SIG-M5 treated with dmso at 0.1 percent for 504 hours (cell line): ENCODE data around the gene SETBP1.

Experiments used
- DNase-seq: peaks from one replicate; lab custom pipeline; 2025; ENCODE audit not compliant: unreplicated experiment; lab: John Stamatoyannopoulos, UW

The SETBP1 gene

DNA sequence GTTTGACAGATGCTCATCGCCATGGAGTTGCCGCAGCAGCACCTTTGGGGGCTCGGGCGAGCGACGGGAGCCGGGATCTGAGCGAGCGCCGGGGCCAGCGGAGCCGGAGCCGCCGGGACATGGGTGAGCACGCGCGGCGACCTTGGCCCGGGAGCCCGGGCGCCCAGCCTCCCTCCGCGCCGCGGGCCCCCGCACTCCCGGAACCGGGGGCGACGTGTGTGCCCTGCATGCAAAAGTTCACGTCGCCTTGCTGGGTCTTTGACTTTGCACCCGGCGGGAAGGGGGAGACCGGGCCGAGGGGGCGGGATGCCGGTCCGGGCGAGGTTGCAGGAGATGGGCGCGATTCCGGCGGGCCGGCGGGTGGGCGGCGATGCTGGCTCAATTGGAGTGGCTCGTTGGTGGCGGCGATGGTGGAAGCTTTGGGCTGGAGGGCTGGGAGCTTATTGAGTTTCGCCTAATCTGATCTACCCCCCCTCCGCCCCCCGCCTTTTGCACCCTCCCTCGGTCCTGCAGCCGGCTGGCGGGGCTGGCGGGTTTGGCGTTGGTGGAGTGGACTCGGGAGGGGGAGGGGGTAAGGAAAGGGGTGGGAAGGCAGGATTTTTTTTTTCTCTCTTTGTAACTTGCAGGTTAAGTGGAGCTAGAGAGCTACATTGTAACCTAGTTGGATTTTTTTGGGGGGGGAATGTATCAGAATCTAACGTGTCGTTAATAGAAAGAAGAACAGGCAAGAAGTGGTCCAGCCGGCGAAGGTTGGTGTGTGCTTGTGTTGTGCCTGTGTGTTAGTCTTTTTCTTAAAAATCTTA lies at the start of gene SETBP1:
Gene SETBP1, plus strand, starts transcription at position 616 of the 803 bp plus-strand sequence. CDS start 20,459 bp downstream, outside the sequence.
- no peak for DNase-seq

DNA sequence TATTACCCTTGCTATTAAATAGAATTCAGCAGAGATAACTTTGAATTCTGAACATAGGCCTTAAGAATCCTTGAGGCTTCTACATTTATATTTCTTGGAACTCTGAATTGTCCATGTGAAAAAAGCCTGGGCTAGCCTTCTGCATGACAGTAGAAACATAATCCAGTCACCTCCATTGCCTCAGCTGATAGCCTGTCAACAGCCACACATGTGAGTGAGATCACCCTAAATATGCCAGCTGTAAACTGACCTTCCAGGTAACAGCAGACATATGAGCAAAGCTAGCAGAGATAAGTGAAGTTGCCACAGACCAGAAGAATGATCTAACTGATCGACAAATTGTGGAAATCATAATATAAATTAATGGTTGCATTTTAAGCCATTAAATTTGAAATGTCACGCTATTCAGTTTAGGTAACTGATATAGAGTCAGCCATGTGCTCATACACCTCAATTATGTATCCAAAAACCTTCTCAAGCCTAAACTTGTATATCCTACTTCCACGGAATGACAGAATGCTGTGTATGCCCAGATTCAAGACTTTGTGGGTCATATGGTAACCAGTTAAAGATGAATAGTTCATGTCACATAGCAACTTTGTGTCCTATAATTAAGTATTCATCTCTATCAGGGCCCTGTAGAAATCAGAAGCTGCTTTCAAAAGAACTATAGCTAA lies 48.1 kb upstream of the SETBP1 start:
- DNase-seq = no peak

GRCh38 chr18:44635546-44635945 lies 45.1 kb upstream of the SETBP1 start:
- DNase-seq = no peak

- no peak for DNase-seq
Observed at GRCh38 chr18:44636241-44636640, 44.4 kb upstream of the SETBP1 start.

DNA sequence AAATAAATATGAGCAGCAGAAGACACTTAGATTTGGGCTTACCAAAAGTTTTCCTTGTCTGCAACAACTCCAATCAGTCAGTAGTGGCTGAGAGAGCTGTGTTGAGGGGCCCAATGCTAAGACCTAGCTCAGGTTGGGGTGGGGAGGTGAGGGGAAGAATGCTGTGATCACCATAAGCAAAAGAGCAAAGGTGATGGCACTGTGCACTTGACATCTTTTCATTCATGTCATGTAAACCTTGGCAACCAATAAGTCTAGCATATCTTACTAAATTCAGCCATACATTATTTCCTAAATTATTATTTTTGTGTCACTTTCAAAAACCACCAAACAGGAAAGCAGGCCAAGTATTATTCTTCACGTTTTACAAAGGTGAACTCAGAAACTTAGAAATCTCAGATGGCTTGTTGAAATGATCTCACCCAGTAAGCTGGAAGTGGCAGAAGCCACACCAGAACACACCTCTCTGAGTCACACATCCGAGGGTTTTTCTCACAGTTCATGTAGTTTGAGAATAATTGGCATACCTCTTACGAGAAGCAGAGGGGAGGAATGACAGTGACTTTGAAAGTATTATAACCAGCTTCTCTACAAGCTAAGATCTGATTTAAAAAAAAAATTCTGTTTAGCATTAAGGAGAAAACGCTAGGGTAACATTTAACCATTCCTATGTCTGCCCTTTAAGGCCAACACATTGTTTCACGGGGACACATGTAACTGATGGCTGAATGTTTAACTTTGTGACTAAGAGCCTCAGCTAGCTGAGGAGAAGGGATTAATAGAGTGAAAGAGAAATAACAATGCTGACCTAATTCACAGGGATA lies 43.3 kb upstream of the SETBP1 start:
- no peak for DNase-seq

DNA sequence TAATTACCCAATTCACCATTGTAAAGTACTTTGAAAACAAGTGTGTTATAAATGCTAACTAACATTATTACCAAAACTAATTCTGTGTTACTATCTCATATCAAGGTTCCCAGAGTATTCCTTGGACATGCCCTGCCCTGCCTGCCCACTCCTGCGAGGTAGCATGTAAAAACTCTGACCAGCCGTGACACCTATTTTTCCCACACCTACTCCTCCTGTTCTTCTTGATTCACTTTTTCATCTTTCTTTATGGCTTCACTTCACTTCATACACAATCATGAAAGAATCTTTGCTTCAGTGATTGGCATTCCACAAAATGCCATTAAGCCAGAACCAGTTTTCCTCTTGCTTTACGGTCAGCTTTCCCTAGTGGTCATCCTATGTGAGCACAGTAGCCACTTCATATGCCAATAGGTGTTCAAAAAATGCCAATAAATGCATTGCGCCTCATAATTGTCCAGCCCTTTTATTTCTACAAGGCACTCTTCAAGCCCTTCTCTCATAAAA lies 42.6 kb upstream of the SETBP1 start:
- DNase-seq = no peak

- no peak for DNase-seq
Observed at GRCh38 chr18:44638811-44639210, 41.9 kb upstream of the SETBP1 start.

- DNase-seq = no peak
Observed at GRCh38 chr18:44643004-44643403, 37.7 kb upstream of the SETBP1 start.

DNA sequence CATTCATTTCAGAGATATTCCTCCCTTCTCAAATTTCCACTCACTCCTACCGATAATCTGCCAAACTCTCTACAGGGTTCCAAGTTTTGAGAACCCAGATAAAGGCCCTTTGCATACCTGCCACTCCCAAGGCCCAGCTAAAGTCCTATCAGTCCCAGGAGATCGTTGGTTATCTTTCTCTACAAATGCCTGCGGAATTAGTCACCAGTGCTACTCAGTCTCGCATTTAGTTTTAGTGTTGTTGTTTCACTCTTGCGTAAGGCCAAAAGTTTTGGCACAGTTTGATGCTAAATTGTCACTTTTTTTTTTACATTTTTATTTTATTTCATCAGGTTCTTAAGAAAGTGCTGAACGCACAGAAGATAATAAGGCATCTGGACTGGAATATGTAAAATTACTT lies 29.2 kb upstream of the SETBP1 start:
- DNase-seq = no peak

DNA sequence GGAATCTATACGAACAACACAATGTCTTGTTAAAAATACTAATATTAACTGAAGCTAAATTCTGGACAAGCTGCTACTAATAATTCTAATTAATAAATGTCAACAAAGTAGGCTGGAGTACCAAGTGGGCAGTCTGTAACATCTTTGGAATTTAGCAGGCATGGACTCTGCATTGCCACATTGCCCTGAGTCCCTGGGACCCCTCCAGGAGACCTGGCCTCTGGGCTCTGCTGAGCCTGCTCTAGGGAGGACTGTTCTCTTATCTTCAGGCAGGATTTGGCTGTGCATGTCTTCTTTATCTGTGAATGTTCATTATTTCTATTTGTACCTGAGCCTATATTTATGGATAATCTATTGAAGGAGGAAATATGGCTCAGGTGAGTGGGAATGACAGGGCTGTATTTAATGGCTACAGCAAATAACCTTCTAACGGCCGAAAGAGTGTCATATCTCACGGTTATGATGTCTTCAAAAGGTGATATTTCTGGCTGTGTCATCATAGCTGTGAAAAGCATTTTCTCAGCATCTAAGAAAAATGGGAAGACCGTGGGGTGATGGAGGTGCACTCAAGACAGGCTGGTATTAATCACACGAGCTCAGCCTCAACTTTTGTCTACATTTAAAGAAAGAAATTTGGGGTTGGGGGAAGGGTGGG lies 28.6 kb upstream of the SETBP1 start:
- no peak for DNase-seq

DNA sequence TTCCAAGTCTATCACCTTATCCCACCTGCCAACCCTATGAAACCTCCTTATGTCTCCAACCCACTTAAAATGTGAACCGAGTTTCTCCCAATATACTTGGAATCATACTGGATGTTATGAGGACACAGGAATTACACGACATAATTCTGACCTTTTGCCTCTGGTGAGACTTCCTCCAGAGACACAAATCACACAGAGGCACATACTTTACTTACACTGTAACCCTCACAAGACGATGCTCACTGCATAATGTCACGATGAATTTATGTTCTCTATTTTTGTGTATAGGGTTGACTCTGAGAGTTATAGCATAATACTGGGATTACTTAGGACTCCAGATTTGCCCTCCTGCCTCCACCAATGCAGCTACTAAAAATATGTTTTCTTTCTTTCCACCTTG lies 28.0 kb upstream of the SETBP1 start:
- DNase-seq = no peak

GRCh38 chr18:44654573-44654972 lies 26.1 kb upstream of the SETBP1 start:
- DNase-seq = no peak

DNA sequence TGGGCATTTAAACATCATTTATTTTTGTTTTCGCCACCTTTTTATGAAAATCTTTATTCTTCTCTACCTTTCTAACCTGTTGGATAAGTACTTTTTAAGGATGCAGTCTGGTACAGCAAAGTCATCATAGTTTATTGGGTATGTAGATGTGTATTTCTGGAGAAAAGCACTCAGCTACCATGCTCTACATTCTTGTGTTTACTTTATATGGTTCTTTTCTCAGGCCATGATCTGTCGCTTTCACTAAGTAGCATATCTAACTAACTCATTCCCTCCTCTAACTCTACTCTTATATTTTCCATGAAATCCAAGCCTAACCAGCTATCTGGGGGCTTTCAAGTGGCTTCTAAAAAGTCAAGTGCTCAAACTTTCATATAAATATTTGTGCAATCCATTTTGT lies 25.3 kb upstream of the SETBP1 start:
- no peak for DNase-seq

- DNase-seq = no peak
Observed at GRCh38 chr18:44659771-44660170, 20.9 kb upstream of the SETBP1 start.

DNA sequence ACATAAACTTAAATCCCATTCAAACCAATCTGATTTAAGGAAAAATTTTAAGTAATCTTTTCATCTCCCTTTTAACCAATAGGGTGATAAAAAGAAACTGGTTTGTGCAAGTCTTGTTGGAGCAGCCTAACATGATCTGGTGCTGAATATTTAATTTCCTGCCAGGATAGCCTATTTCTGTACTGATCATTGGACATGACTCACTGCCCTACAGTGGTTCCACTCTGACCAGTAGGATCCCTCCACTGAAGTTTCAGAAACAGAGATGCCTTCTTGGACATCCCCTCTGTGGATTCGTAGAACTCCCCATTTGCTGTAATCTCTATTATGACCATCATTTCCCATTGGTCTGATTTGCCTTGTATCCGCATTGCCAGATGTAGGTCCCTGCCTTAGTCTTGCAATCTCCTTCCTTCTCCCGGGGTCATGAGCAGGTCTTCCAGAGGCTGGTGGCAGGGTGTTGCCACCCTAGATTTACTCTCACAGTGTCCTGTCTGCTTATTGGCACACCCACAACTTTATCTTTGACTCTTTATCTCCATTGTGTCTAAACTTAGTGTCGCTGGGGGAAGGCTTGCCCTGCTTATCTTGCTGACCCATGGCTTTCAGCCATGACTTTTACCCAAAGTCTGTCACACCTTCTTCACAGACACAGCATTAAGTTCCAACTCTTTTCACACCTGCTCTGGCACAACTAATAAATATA lies 12.3 kb upstream of the SETBP1 start:
- DNase-seq = no peak

DNA sequence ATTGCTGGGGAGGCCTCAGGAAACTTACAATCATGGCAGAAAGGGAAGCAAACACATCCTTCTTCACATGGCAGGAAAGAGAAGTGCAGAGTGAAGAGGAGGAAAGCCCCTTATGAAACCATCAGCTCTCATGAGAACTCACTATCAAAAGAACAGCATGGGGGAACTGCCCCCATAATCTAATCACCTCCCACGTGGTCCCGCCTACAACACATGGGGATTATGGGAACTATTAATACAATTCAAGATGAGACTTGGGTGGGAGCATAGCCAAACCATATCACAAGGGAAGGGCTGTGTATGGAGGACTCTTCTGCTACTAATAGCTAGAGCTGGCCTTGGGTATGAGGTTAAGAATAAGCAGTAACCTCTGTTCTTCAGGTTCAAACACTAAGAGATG lies 8.8 kb upstream of the SETBP1 start:
- no peak for DNase-seq

GRCh38 chr18:44672506-44672905 lies 8.2 kb upstream of the SETBP1 start:
- DNase-seq = no peak

- no peak for DNase-seq
Observed at GRCh38 chr18:44673256-44673880, 7.3 kb upstream of the SETBP1 start.

DNA sequence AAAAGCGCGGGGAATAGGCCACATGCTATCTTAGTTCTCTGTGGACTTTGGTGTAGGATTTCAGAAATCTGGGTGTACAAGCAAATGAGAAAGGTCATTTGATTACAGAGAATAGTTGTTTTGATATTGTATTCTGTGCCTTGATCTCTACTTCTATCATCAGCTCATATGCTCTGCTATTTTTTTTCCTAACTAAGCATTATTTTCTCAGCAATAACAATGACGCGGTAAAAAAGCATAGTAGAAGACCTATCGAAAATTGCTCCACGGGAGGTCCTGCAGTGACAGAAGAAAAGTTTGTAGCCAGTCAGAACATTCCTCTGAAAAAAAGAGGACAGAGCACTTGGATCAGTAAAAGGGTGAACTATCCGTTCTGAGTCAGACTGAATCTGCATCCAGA lies 2.8 kb upstream of the SETBP1 start:
- no peak for DNase-seq

DNA sequence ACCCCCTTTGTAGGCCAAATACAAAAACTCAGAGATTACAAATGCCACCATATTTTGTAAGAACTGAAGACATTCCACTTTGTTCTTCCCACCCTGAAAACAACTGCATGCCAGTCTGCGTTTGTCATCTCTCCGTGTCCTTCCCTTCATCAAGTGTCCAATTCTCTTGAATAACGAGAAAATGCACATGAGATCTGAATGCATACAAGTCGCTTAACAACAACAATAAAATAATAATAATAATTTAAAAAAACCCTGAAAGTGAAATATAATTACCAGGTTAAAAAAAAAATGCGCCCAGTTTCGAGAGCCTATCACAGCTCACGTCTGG lies 2.0 kb upstream of the SETBP1 start:
- DNase-seq = no peak
